Right atrium auricular region (tissue), 2 donors: Measurements from ENCODE around the gene TMEM221. TPM values are rescaled to one million over a fixed set of nuclear protein-coding genes. Genes with fewer than 3 reads are reported as not detected.

ENCODE experiments used
- DNase-seq: peaks from one replicate; pipeline ENCODE4 v3.0.0-alpha.2; 2019; ENCODE audit warnings: low spot score
- H3K27ac ChIP-seq, 2 donors: fragments of 200-600 bp; sonication (generic); 1 replicate in 1 of 2; 2 replicates in 1 of 2; pipeline ENCODE4 v1.5.1; 2016 to 2019
- H3K27me3 ChIP-seq, 2 donors: fragments of 200-600 bp; sonication (generic); one replicate each; pipeline versions ENCODE4 v1.5.1 to v1.6.0; 2017 to 2019
- H3K36me3 ChIP-seq: fragments of 200-600 bp; sonication (generic); one replicate; pipeline ENCODE4 v1.5.1; 2016
- H3K4me1 ChIP-seq, 2 donors: fragments of 200-600 bp; sonication (generic); one replicate each; pipeline versions ENCODE4 v1.5.1 to v1.6.0; 2017 to 2019
- H3K4me3 ChIP-seq, 2 donors: fragments of 200-600 bp; sonication (generic); 1 replicate in 1 of 2; 2 replicates in 1 of 2; pipeline ENCODE4 v1.5.1; 2017 to 2019; ENCODE audit warnings: mild to moderate bottlenecking in 1 of 2, moderate library complexity in 1 of 2
- H3K9me3 ChIP-seq, 2 donors: fragments of 200-600 bp; sonication (generic); one replicate each; pipeline ENCODE4 v1.5.1; 2019
- CTCF ChIP-seq, 2 donors: fragments of 200-600 bp; sonication (generic); IDR thresholded peaks; one replicate each; pipeline ENCODE4 v1.5.1; 2019; ENCODE audit warnings: antibody characterized with exemption in 2 of 2
- total RNA-seq, 2 donors: library from RNA; depleted of rRNA; stranded (reverse); fragments of >200 nt; gene quantifications; one replicate each; pipeline ENCODE4 v1.1.0, GENCODE V29; 2016

The TMEM221 gene
- total RNA-seq, 2 donors from 2014 or later: 0.30 to 0.51 TPM

- Histone ChIP-seq H3K4me3 (peak overlapping the region; percentile 33 to 60), H3K9me3 (peaks cover 0 to 8% of the 10 kb centered on the region in 2 donors), H3K27me3 (no peaks in the 10 kb centered on the region), H3K36me3 (no peaks in the 10 kb centered on the region), H3K27ac (peak overlapping the region in 1 of 2 donors; percentile 35), H3K4me1 (peaks cover 0 to 35% of the 10 kb centered on the region in 2 donors)
- TF ChIP-seq CTCF (IDR thresholded peaks at IDR 0.05): no peak
- no peak for DNase-seq
These were observed 58.4 kb downstream of the TMEM221 start for GRCh38 chr19:17389957-17390664.

- DNase-seq: no peak
- TF ChIP-seq CTCF (IDR thresholded peaks at IDR 0.05): no peak
- peaks cover 0 to 29% of the 10 kb centered on the region in 2 donors for H3K4me1 ChIP-seq
- H3K36me3 ChIP-seq: no peaks in the 10 kb centered on the region
- peaks cover 0 to 8% of the 10 kb centered on the region in 2 donors for H3K9me3 ChIP-seq
- H3K27ac ChIP-seq: no peak overlapping the region
- H3K4me3 ChIP-seq: no peak overlapping the region
- H3K27me3 ChIP-seq: no peaks in the 10 kb centered on the region
These were observed 59.2 kb downstream of the TMEM221 start for GRCh38 chr19:17389288-17389687.

DNA sequence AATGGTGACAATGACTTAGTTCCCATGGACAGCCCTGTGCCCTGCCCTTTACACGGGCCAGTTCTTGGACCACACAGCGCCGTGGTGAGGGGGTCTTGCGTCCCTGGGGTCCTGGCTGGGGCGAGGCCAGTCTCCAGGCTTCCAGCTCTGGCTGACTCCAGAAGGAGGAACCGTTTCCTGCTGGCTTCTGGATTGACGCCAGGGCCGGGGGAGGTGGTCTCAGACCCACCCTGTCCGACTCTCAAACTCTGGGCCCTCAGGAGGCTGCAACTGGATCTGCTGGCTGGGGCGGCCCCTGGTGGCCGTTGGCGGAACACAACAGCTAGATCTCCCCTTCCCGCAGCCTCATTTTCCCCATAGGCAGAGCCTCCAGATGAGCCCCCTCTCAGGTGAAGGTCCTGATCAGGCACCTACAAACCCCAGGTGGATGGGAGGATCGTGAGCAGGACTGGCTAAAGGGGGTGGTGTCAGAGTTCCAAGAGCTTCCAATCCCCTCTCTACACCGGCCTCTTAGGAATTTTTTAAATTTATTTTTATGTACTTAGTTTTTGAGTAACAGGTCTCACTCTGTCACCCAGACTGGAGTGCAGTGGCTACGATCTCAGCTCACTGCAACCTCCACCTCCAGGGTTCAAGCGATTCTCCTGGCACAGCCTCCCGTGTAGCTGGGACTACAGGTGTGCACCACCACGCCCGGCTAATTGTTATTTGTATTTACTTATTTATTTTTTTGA, 62.4 kb downstream of the TMEM221 start:
- peak; percentile 68 for DNase-seq
- peak; percentile 71 to 93 for TF ChIP-seq CTCF (IDR thresholded peaks at IDR 0.05)

More for the DNA sequence above, 62.4 kb downstream of the TMEM221 start:
- H3K4me1 ChIP-seq: peaks cover 0 to 24% of the 10 kb centered on the region in 2 donors
- no peak overlapping the region for H3K27ac ChIP-seq
- H3K9me3 ChIP-seq: peaks cover 0 to 8% of the 10 kb centered on the region in 2 donors
- no peaks in the 10 kb centered on the region for H3K36me3 ChIP-seq
- no peaks in the 10 kb centered on the region for H3K27me3 ChIP-seq
- H3K4me3 ChIP-seq: no peak overlapping the region

Other genes with a start within 250 kb of the TMEM221 start
- 10 to 100 TPM; 17.5 to 18.4 TPM for gene USE1, start 233.3 kb downstream of the TMEM221 start, total RNA-seq
- 1 to 10 TPM; 5.9 to 8.2 TPM for gene OCEL1, start 222.4 kb downstream of the TMEM221 start, total RNA-seq
- gene NR2F6, start 202.7 kb downstream of the TMEM221 start, total RNA-seq: 10 to 100 TPM; 63.6 to 69.7 TPM
- 1 to 10 TPM; 4.3 to 6.6 TPM for gene USHBP1, start 183.9 kb downstream of the TMEM221 start, total RNA-seq
- gene BABAM1, start 181.2 kb downstream of the TMEM221 start, total RNA-seq: 10 to 100 TPM; 67.9 to 71.7 TPM
- gene ANKLE1, start 166.8 kb downstream of the TMEM221 start, total RNA-seq: under 1 TPM in 1 of 2 donors, not detected in 1; 0.51 TPM
- 10 to 100 TPM; 11.8 to 15.8 TPM for gene ABHD8, start 145.2 kb downstream of the TMEM221 start, total RNA-seq
- 100 to 1,000 TPM; 203 to 254 TPM for gene MRPL34, start 142.8 kb downstream of the TMEM221 start, total RNA-seq
- gene DDA1, start 139.1 kb downstream of the TMEM221 start, total RNA-seq: 10 to 100 TPM; 22.2 to 40.1 TPM
- gene ANO8, start 113.8 kb downstream of the TMEM221 start, total RNA-seq: 1 to 10 TPM; 4.2 to 5.2 TPM
- 10 to 100 TPM in 1 of 2 donors, 1 to 10 TPM in 1; 6.0 to 16.8 TPM for gene GTPBP3, start 111.1 kb downstream of the TMEM221 start, total RNA-seq
- 10 to 100 TPM; 48.3 to 83.7 TPM for gene PLVAP, start 71.3 kb downstream of the TMEM221 start, total RNA-seq
- not detected for gene CCDC194, start 54.5 kb downstream of the TMEM221 start, total RNA-seq
- gene BST2, start 43.0 kb downstream of the TMEM221 start, total RNA-seq: 10 to 100 TPM; 32.1 to 35.3 TPM
- 10 to 100 TPM; 24.8 to 39.0 TPM for gene MVB12A, start 28.6 kb downstream of the TMEM221 start, total RNA-seq
- not detected for gene NXNL1, start 12.3 kb upstream of the TMEM221 start, total RNA-seq
- 10 to 100 TPM; 31.2 to 65.6 TPM for gene SLC27A1, start 21.9 kb upstream of the TMEM221 start, total RNA-seq
- 10 to 100 TPM; 20.4 to 35.9 TPM for gene PGLS, start 63.0 kb upstream of the TMEM221 start, total RNA-seq
- 10 to 100 TPM; 28.3 to 30.8 TPM for gene COLGALT1, start 107.0 kb upstream of the TMEM221 start, total RNA-seq
- gene UNC13A, start 239.7 kb upstream of the TMEM221 start, total RNA-seq: under 1 TPM in 1 of 2 donors, not detected in 1; 0.08 TPM